NCI-H748 (cell line): ENCODE measurements around the gene COL4A1.

ENCODE experiments used
- DNase-seq: peaks from one replicate; lab custom pipeline; 2025; ENCODE audit not compliant: unreplicated experiment; lab: John Stamatoyannopoulos, UW

Gene COL4A1

GRCh38 chr13:110294622-110295021, 12.3 kb downstream of the COL4A1 start:
- DNase-seq = no peak

- DNase-seq = no peak
These were observed 12.8 kb downstream of the COL4A1 start for GRCh38 chr13:110294146-110294545.

GRCh38 chr13:110293649-110294048, 13.3 kb downstream of the COL4A1 start:
- DNase-seq = no peak

GRCh38 chr13:110293037-110293436, 13.9 kb downstream of the COL4A1 start:
- no peak for DNase-seq

GRCh38 chr13:110291286-110291685, 15.7 kb downstream of the COL4A1 start:
- no peak for DNase-seq

- no peak for DNase-seq
These were observed 16.1 kb downstream of the COL4A1 start for GRCh38 chr13:110290826-110291225.

GRCh38 chr13:110290153-110290552, 16.8 kb downstream of the COL4A1 start:
- DNase-seq = no peak

- no peak for DNase-seq
These were observed 17.3 kb downstream of the COL4A1 start for GRCh38 chr13:110289661-110290060.

- DNase-seq = no peak
These were observed 17.8 kb downstream of the COL4A1 start for GRCh38 chr13:110289174-110289573.

- DNase-seq = no peak
These were observed 19.8 kb downstream of the COL4A1 start for GRCh38 chr13:110286833-110287819.

GRCh38 chr13:110285991-110286832, 20.7 kb downstream of the COL4A1 start:
- DNase-seq = no peak

- DNase-seq = no peak
These were observed 22.0 kb downstream of the COL4A1 start for GRCh38 chr13:110284779-110285484.

GRCh38 chr13:110283736-110284517, 23.0 kb downstream of the COL4A1 start:
- no peak for DNase-seq

- DNase-seq = no peak
These were observed 24.6 kb downstream of the COL4A1 start for GRCh38 chr13:110282316-110282841.

- DNase-seq = no peak
These were observed 25.2 kb downstream of the COL4A1 start for GRCh38 chr13:110281736-110282135.

GRCh38 chr13:110280985-110281688, 25.8 kb downstream of the COL4A1 start:
- no peak for DNase-seq

GRCh38 chr13:110280231-110280813, 26.6 kb downstream of the COL4A1 start:
- DNase-seq = no peak

- DNase-seq = no peak
These were observed 27.3 kb downstream of the COL4A1 start for GRCh38 chr13:110279684-110280083.

GRCh38 chr13:110278859-110279258, 28.1 kb downstream of the COL4A1 start:
- DNase-seq = no peak
